Esophagus squamous epithelium (tissue), 5 donors: ENCODE data around the gene ZNF750. TPM values are rescaled to one million over a fixed set of nuclear protein-coding genes. Genes with fewer than 3 reads are reported as not detected.
A peak's percentile ranks its signal among the peaks of the same experiment; 100 is the strongest.

ENCODE experiments used
- DNase-seq: peaks from one replicate; lab custom pipeline; 2025; lab: John Stamatoyannopoulos, UW
- H3K27ac ChIP-seq, 4 donors: fragments of 200-600 bp; sonication (generic); one replicate each; pipeline ENCODE4 v1.5.1; 2016 to 2019; ENCODE audit warnings: mild to moderate bottlenecking in 1 of 4
- H3K27me3 ChIP-seq, 4 donors: fragments of 200-600 bp; sonication (generic); 1 replicate in 3 of 4; 2 replicates in 1 of 4; pipeline versions ENCODE4 v1.5.1 to v1.6.0; 2017 to 2021; ENCODE audit warnings: antibody characterized with exemption in 1 of 4
- H3K36me3 ChIP-seq, 3 donors: fragments of 200-600 bp; sonication (generic); one replicate each; pipeline ENCODE4 v1.5.1; 2016 to 2019
- H3K4me1 ChIP-seq, 3 donors: fragments of 200-600 bp; sonication (generic); one replicate each; pipeline ENCODE4 v1.5.1; 2017 to 2019
- H3K4me3 ChIP-seq, 4 donors: fragments of 200-600 bp; sonication (generic); 1 replicate in 3 of 4; 2 replicates in 1 of 4; pipeline ENCODE4 v1.5.1; 2016 to 2019; ENCODE audit warnings: mild to moderate bottlenecking in 2 of 4, moderate library complexity in 1 of 4
- H3K9me3 ChIP-seq, 3 donors: fragments of 200-600 bp; sonication (generic); one replicate each; pipeline ENCODE4 v1.5.1; 2016 to 2019
- CTCF ChIP-seq, 6 experiments: fragments of 450-650 bp in 4 of 6; fragments of 200-600 bp in 2 of 6; sonication (generic) in 2 of 6; IDR thresholded peaks; one replicate each; pipeline ENCODE4 v1.5.1; 2016 to 2019; ENCODE audit warnings: antibody characterized with exemption in 6 of 6, mild to moderate bottlenecking in 4 of 6, moderate library complexity in 4 of 6
- POLR2A ChIP-seq, 4 donors: fragments of 450-650 bp; IDR thresholded peaks; one replicate each; pipeline ENCODE4 v1.6.1; 2017; ENCODE audit warnings: antibody characterized with exemption in 4 of 4, mild to moderate bottlenecking in 4 of 4, moderate library complexity in 3 of 4
- WGBS, 2 donors: methylation state at CpG; one replicate each; pipeline ENCODE4 v1.1.5; 2018; 5-methylcytosine and 5-hydroxymethylcytosine counted together
- intact Hi-C: fragments of 100-400 bp; cut with DNase I; formaldehyde crosslinking; loops from one replicate; pipeline ENCODE4 v1.15.0; 2022
- total RNA-seq, 4 donors: library from RNA; depleted of rRNA; stranded (reverse); fragments of >200 nt; gene quantifications; one replicate each; pipeline ENCODE4 v1.1.0, GENCODE V29; 2016
- donor health status: DM: yes; HTN: yes; CAD: no.

ZNF750 gene
- total RNA-seq, 4 donors from 2014 or later: 55.4 to 253 (median 96.8) TPM

GRCh38 chr17:82798752-82799151, 41.1 kb downstream of the ZNF750 start:
- no peaks in the 10 kb centered on the region for H3K27me3 ChIP-seq
- no peak for DNase-seq
- TF ChIP-seq POLR2A (IDR thresholded peaks at IDR 0.05) (no peak), CTCF (IDR thresholded peaks at IDR 0.05) (no peak)
- no peak overlapping the region for H3K4me3 ChIP-seq
- peaks cover 0 to 48% (median 6%) of the 10 kb centered on the region in 3 donors for H3K36me3 ChIP-seq
- intact Hi-C loops: no loop called here
- peaks cover 11 to 25% (median 12%) of the 10 kb centered on the region in 3 donors for H3K4me1 ChIP-seq
- WGBS, 2 donors: 95 to 97% methylated on average over 7 of the region's 7 CpGs
- H3K9me3 ChIP-seq: no peaks in the 10 kb centered on the region
- H3K27ac ChIP-seq: no peak overlapping the region

GRCh38 chr17:82797061-82797460, 42.8 kb downstream of the ZNF750 start:
- H3K4me1 ChIP-seq: peaks cover 18 to 41% (median 23%) of the 10 kb centered on the region in 3 donors
- no peak overlapping the region for H3K27ac ChIP-seq
- TF ChIP-seq CTCF (IDR thresholded peaks at IDR 0.05): no peak
- no peak for TF ChIP-seq POLR2A (IDR thresholded peaks at IDR 0.05)
- no peaks in the 10 kb centered on the region for H3K9me3 ChIP-seq
- H3K36me3 ChIP-seq: peaks cover 0 to 49% (median 6%) of the 10 kb centered on the region in 3 donors
- intact Hi-C loops: no loop called here
- no peak overlapping the region for H3K4me3 ChIP-seq
- DNase-seq: no peak
- no peaks in the 10 kb centered on the region for H3K27me3 ChIP-seq
- 94 to 99% methylated on average over 9 of the region's 9 CpGs for WGBS, 2 donors

- TF ChIP-seq POLR2A (IDR thresholded peaks at IDR 0.05) (no peak), CTCF (IDR thresholded peaks at IDR 0.05) (no peak)
- no CpG with 5 or more reads among the region's 14 CpGs for WGBS, 2 donors
- Histone ChIP-seq H3K4me1 (peaks cover 18 to 53% (median 23%) of the 10 kb centered on the region in 3 donors), H3K27ac (peak overlapping the region; percentile 77 to 89 (median 82)), H3K36me3 (peaks cover 0 to 45% (median 6%) of the 10 kb centered on the region in 3 donors), H3K27me3 (no peaks in the 10 kb centered on the region), H3K9me3 (no peaks in the 10 kb centered on the region), H3K4me3 (no peak overlapping the region)
- no peak for DNase-seq
- intact Hi-C loops: no loop called here
Observed at GRCh38 chr17:82795615-82796014, 44.2 kb downstream of the ZNF750 start.

- no peaks in the 10 kb centered on the region for H3K27me3 ChIP-seq
- no peak overlapping the region for H3K4me3 ChIP-seq
- WGBS, 2 donors: 63 to 88% methylated on average over 2 to 17 of the region's 18 CpGs
- peaks cover 0 to 40% (median 5%) of the 10 kb centered on the region in 3 donors for H3K36me3 ChIP-seq
- H3K9me3 ChIP-seq: no peaks in the 10 kb centered on the region
- no peak for TF ChIP-seq CTCF (IDR thresholded peaks at IDR 0.05)
- TF ChIP-seq POLR2A (IDR thresholded peaks at IDR 0.05): no peak
- peaks cover 18 to 60% (median 27%) of the 10 kb centered on the region in 3 donors for H3K4me1 ChIP-seq
- intact Hi-C loops: loop anchor here (5.0 kb wide), 1 partner anchor 42 kb away; no protein-coding TSS in a partner anchor
- no peak for DNase-seq
- peak overlapping the region; percentile 77 to 89 (median 82) for H3K27ac ChIP-seq
Observed at GRCh38 chr17:82794781-82795482, 44.9 kb downstream of the ZNF750 start.

GRCh38 chr17:82793974-82794630, 45.7 kb downstream of the ZNF750 start:
- no peaks in the 10 kb centered on the region for H3K9me3 ChIP-seq
- TF ChIP-seq POLR2A (IDR thresholded peaks at IDR 0.05) (no peak), CTCF (IDR thresholded peaks at IDR 0.05) (no peak)
- peaks cover 0 to 37% (median 0%) of the 10 kb centered on the region in 3 donors for H3K36me3 ChIP-seq
- H3K4me3 ChIP-seq: no peak overlapping the region
- H3K4me1 ChIP-seq: peaks cover 18 to 68% (median 34%) of the 10 kb centered on the region in 3 donors
- H3K27me3 ChIP-seq: no peaks in the 10 kb centered on the region
- 59 to 63% methylated on average over 4 to 10 of the region's 15 CpGs for WGBS, 2 donors
- no peak for DNase-seq
- intact Hi-C loops: loop anchor here (5.0 kb wide), 1 partner anchor 43 kb away; no protein-coding TSS in a partner anchor
- H3K27ac ChIP-seq: peak overlapping the region; percentile 77 to 89 (median 82)
